Measurements from ENCODE around the gene LAYN. TPM values are rescaled to one million over a fixed set of nuclear protein-coding genes. Genes with fewer than 3 reads are reported as not detected.

Gene LAYN
- total RNA-seq, 1 donor from 2014 or later: 0.98 TPM

- Mint-ChIP-seq H3K4me3 (ENCODE audit: unreplicated experiment) (no peak overlapping the region), H3K27ac (ENCODE audit: unreplicated experiment) (no peak overlapping the region), H3K27me3 (ENCODE audit: unreplicated experiment) (no peaks in the 10 kb centered on the region), H3K36me3 (ENCODE audit: unreplicated experiment) (no peaks in the 10 kb centered on the region), H3K4me1 (ENCODE audit: low read depth, unreplicated experiment) (no peaks in the 10 kb centered on the region), H3K9me3 (ENCODE audit: unreplicated experiment) (no peaks in the 10 kb centered on the region)
- no peak for DNase-seq
- TF ChIP-seq CTCF (IDR thresholded peaks at IDR 0.05; ENCODE audit: partially characterized antibody, unreplicated experiment): no peak
Measured at GRCh38 chr11:111577821-111578220, 37.3 kb downstream of the LAYN start.

GRCh38 chr11:111581341-111581740 lies 40.8 kb downstream of the LAYN start:
- Mint-ChIP-seq H3K9me3 (ENCODE audit: unreplicated experiment) (no peaks in the 10 kb centered on the region), H3K27me3 (ENCODE audit: unreplicated experiment) (no peaks in the 10 kb centered on the region), H3K36me3 (ENCODE audit: unreplicated experiment) (no peaks in the 10 kb centered on the region), H3K4me3 (ENCODE audit: unreplicated experiment) (no peak overlapping the region), H3K4me1 (ENCODE audit: low read depth, unreplicated experiment) (no peaks in the 10 kb centered on the region), H3K27ac (ENCODE audit: unreplicated experiment) (no peak overlapping the region)
- no peak for TF ChIP-seq CTCF (IDR thresholded peaks at IDR 0.05; ENCODE audit: partially characterized antibody, unreplicated experiment)
- no peak for DNase-seq

- no peak overlapping the region for H3K27ac Mint-ChIP-seq (ENCODE audit: unreplicated experiment)
- H3K4me1 Mint-ChIP-seq (ENCODE audit: low read depth, unreplicated experiment): no peaks in the 10 kb centered on the region
- no peak for TF ChIP-seq CTCF (IDR thresholded peaks at IDR 0.05; ENCODE audit: partially characterized antibody, unreplicated experiment)
- no peaks in the 10 kb centered on the region for H3K9me3 Mint-ChIP-seq (ENCODE audit: unreplicated experiment)
- H3K36me3 Mint-ChIP-seq (ENCODE audit: unreplicated experiment): no peaks in the 10 kb centered on the region
- H3K27me3 Mint-ChIP-seq (ENCODE audit: unreplicated experiment): no peaks in the 10 kb centered on the region
- no peak overlapping the region for H3K4me3 Mint-ChIP-seq (ENCODE audit: unreplicated experiment)
- DNase-seq: no peak
Measured at GRCh38 chr11:111582163-111582562, 41.6 kb downstream of the LAYN start.

GRCh38 chr11:111582881-111583280 lies 42.4 kb downstream of the LAYN start:
- Mint-ChIP-seq H3K4me1 (ENCODE audit: low read depth, unreplicated experiment) (no peaks in the 10 kb centered on the region), H3K9me3 (ENCODE audit: unreplicated experiment) (no peaks in the 10 kb centered on the region), H3K27me3 (ENCODE audit: unreplicated experiment) (no peaks in the 10 kb centered on the region), H3K27ac (ENCODE audit: unreplicated experiment) (no peak overlapping the region), H3K36me3 (ENCODE audit: unreplicated experiment) (no peaks in the 10 kb centered on the region), H3K4me3 (ENCODE audit: unreplicated experiment) (no peak overlapping the region)
- TF ChIP-seq CTCF (IDR thresholded peaks at IDR 0.05; ENCODE audit: partially characterized antibody, unreplicated experiment): no peak
- DNase-seq: no peak

GRCh38 chr11:111585371-111585770 lies 44.9 kb downstream of the LAYN start:
- Mint-ChIP-seq H3K4me3 (ENCODE audit: unreplicated experiment) (no peak overlapping the region), H3K27ac (ENCODE audit: unreplicated experiment) (no peak overlapping the region), H3K36me3 (ENCODE audit: unreplicated experiment) (no peaks in the 10 kb centered on the region), H3K9me3 (ENCODE audit: unreplicated experiment) (no peaks in the 10 kb centered on the region), H3K4me1 (ENCODE audit: low read depth, unreplicated experiment) (no peaks in the 10 kb centered on the region), H3K27me3 (ENCODE audit: unreplicated experiment) (no peaks in the 10 kb centered on the region)
- no peak for DNase-seq
- no peak for TF ChIP-seq CTCF (IDR thresholded peaks at IDR 0.05; ENCODE audit: partially characterized antibody, unreplicated experiment)

Data from glutamatergic neuron (in vitro differentiated cells).